Psoas muscle (tissue), 8 donors: ENCODE results near the gene RNF7. TPM values are rescaled to one million over a fixed set of nuclear protein-coding genes. Genes with fewer than 3 reads are reported as not detected.

ENCODE experiments used
- ATAC-seq, 4 donors: fragments of 200-7000 bp; cut with Tn5 transposase; one replicate each; pipeline ENCODE4 v1.9.1; 2020; ENCODE audit warnings: moderate library complexity in 3 of 4, mild to moderate bottlenecking in 2 of 4
- DNase-seq, 2 donors: peaks; one replicate each; pipeline ENCODE4 v3.0.0-alpha.2; 2020
- H3K27ac ChIP-seq: fragments of 200-600 bp; one replicate; pipeline ENCODE4 v1.8.0; 2022
- H3K27me3 ChIP-seq, 3 donors: fragments of 200-600 bp in 1 of 3; one replicate each; pipeline versions ENCODE4 v1.6.1 to v1.8.0; 2013 to 2022; ENCODE audit warnings: low read length in 2 of 3, mild to moderate bottlenecking in 2 of 3, moderate library complexity in 1 of 3; ENCODE audit not compliant: insufficient read depth in 3 of 3
- H3K36me3 ChIP-seq, 2 donors: fragments of 200-600 bp in 1 of 2; one replicate each; pipeline versions ENCODE4 v1.6.1 to v1.8.0; 2013 to 2022; ENCODE audit warnings: low read depth in 1 of 2, mild to moderate bottlenecking in 1 of 2, moderate library complexity in 1 of 2; ENCODE audit not compliant: insufficient read depth in 1 of 2
- H3K4me1 ChIP-seq: fragments of 200-600 bp; one replicate; pipeline ENCODE4 v1.8.0; 2022
- H3K4me3 ChIP-seq: fragments of 200-600 bp; one replicate; pipeline ENCODE4 v1.8.0; 2022; ENCODE audit warnings: mild to moderate bottlenecking
- H3K9me3 ChIP-seq: fragments of 200-600 bp; one replicate; pipeline ENCODE4 v1.8.0; 2022
- WGBS, 3 donors: extraction: QIAGEN DNeasy Blood & Tissue Kit; methylation state at CpG; one replicate each; pipeline versions ENCODE4 v1.1.6 to v1.1.7; 2013; 5-methylcytosine and 5-hydroxymethylcytosine counted together
- intact Hi-C, 2 donors: fragments of 100-400 bp; cut with DNase I; formaldehyde crosslinking; loops; one replicate each; pipeline versions ENCODE4 v1.11.0 to v1.14.2; 2022
- polyA plus RNA-seq, 3 donors: library from polyadenylated mRNA; stranded (reverse); fragments of 200-250 nt; gene quantifications; one replicate each; pipeline ENCODE4 v1.2.3, GENCODE V29; 2013
- total RNA-seq, 4 donors: library from RNA; stranded (reverse); fragmentation: NEBNext Ultra II Directional in 2 of 4; extraction: Animal tissue kit (Norgen Biotek cat#: 25700) in 2 of 4; gene quantifications; one replicate each; pipeline versions ENCODE4 v1.2.1 to v1.2.4, GENCODE V29; 2021 to 2023
- TF ChIP-seq, protein P1 (sequence below): fragments of 200-600 bp; IDR thresholded peaks from one replicate; pipeline ENCODE4 v1.8.0; 2022; ENCODE audit warnings: antibody characterized with exemption
- donor health status: healthy with polysubstance abuse.
- donor health status: DM: no; HTN: no; CAD: no; lungs with moderate emphysema.
- donor health status: Bipolar disorder and iron deficiency.
- donor health status: healthy.
- donor health status: DM: yes; HTN: yes; CAD: no.
- donor health status: DM: no; HTN: no; CAD: no.
- donor health status: DM: no; HTN: no; CAD: no.
- donor health status: DM: yes; HTN: yes; CAD: no.

The RNF7 gene
- total and polyA plus RNA-seq, 7 donors = 87.1 to 191 (median 113) TPM

DNA sequence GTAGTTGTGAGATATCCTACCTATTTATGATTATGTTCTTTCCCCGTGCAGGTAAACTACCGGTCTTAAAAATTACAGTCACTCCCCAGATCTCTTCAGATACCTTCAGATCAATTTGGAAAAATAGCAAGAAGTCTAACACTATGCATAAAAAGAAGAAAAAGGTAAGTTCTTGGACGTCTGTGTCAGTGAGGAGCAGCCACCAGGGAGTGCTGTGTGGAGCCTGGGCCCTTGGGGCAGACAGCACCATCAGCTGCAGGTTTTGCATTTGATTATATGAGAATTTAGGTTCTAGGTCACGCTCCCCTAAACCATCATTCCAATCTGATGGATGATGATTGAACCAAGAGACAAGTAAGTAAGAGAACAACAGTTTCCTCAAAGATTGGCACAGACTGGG, 8.9 kb upstream of the RNF7 start:
- ATAC-seq (no peak), DNase-seq (no peak)
- no peaks in the 10 kb centered on the region for H3K9me3 ChIP-seq
- TF ChIP-seq, protein P1, sequence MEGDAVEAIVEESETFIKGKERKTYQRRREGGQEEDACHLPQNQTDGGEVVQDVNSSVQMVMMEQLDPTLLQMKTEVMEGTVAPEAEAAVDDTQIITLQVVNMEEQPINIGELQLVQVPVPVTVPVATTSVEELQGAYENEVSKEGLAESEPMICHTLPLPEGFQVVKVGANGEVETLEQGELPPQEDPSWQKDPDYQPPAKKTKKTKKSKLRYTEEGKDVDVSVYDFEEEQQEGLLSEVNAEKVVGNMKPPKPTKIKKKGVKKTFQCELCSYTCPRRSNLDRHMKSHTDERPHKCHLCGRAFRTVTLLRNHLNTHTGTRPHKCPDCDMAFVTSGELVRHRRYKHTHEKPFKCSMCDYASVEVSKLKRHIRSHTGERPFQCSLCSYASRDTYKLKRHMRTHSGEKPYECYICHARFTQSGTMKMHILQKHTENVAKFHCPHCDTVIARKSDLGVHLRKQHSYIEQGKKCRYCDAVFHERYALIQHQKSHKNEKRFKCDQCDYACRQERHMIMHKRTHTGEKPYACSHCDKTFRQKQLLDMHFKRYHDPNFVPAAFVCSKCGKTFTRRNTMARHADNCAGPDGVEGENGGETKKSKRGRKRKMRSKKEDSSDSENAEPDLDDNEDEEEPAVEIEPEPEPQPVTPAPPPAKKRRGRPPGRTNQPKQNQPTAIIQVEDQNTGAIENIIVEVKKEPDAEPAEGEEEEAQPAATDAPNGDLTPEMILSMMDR = no peak
- peaks cover 0 to 2% (median 0%) of the 10 kb centered on the region in 3 donors for H3K27me3 ChIP-seq
- 80 to 86% (median 82%) methylated on average over 4 of the region's 4 CpGs for WGBS, 3 donors
- intact Hi-C loops = no loop called here
- H3K36me3 ChIP-seq = no peaks in the 10 kb centered on the region
- H3K4me3 ChIP-seq = no peak overlapping the region
- H3K27ac ChIP-seq = no peak overlapping the region
- H3K4me1 ChIP-seq = no peaks in the 10 kb centered on the region

DNA sequence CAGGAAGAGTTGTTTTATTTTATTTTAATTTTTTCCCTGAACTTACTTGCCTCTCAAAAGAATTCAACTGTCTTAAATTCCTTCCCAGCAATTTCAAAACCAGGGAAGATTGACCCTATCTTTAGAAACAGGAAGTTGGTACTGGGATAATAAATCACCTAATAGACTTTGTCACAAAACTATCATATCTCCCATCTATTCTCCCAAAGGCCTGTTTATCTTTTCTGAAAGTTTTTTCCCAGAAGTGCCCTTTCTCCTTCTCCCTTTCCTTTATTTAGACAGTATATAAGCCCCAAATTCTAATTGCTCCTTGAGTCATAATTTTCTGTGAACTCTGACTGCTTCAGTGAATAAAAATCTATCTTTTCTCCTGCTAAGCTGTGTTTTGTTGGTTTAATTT, 2.9 kb upstream of the RNF7 start:
- H3K36me3 ChIP-seq = no peaks in the 10 kb centered on the region
- no peak overlapping the region for H3K4me3 ChIP-seq
- no peak for DNase-seq
- peaks cover 10% of the 10 kb centered on the region for H3K4me1 ChIP-seq
- H3K27ac ChIP-seq = no peak overlapping the region
- H3K9me3 ChIP-seq = no peaks in the 10 kb centered on the region
- intact Hi-C loops = loop anchor here (10.0 kb wide), 2 partner anchors 280 to 710 kb away; partner anchors contain the start of gene XRN1 (in 1 of the 2)
- TF ChIP-seq, protein P1 = no peak
- H3K27me3 ChIP-seq = no peaks in the 10 kb centered on the region
- ATAC-seq = no peak

DNA sequence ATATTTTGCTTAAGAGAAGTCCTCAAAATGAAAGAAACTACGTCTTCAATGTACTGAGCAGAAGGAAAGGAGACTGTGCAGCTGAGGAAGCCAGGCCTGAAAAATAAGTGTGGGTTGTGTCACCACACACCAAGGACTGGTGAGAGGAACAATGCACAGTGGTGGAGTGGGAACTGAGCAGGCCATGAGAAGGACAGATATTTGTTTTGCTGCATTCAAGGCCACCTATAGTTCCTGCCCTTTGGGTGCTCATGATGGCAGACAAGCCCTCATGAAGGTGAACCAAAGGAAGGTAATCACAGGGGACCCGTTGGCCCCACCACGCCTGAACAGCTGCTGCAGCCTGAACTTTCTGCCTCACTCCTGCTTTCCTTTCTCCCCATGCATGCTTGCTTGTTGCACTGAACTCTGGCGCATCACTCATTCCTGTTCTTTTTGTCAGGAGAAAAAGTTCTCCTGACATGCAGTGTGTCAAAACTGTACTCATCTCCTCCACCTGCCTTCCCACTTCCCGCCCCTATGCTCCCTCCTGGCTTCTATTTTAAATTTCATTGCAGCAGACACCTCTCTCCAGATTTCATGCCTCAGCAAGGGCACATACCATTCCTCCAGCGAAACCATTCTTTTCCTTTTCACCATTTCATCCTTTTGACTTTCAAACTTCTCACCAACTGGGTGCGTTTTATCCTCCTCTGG, 2.2 kb upstream of the RNF7 start:
- intact Hi-C loops = loop anchor here (10.0 kb wide), 2 partner anchors 281 to 709 kb away; partner anchors contain the start of gene XRN1 (in 1 of the 2)
- no peaks in the 10 kb centered on the region for H3K27me3 ChIP-seq
- TF ChIP-seq, protein P1 = no peak
- H3K27ac ChIP-seq = no peak overlapping the region
- WGBS, 3 donors = 82 to 86% (median 86%) methylated on average over 7 of the region's 7 CpGs
- ATAC-seq (no peak), DNase-seq (no peak)
- H3K9me3 ChIP-seq = no peaks in the 10 kb centered on the region
- no peaks in the 10 kb centered on the region for H3K36me3 ChIP-seq
- no peak overlapping the region for H3K4me3 ChIP-seq
- peaks cover 17% of the 10 kb centered on the region for H3K4me1 ChIP-seq

DNA sequence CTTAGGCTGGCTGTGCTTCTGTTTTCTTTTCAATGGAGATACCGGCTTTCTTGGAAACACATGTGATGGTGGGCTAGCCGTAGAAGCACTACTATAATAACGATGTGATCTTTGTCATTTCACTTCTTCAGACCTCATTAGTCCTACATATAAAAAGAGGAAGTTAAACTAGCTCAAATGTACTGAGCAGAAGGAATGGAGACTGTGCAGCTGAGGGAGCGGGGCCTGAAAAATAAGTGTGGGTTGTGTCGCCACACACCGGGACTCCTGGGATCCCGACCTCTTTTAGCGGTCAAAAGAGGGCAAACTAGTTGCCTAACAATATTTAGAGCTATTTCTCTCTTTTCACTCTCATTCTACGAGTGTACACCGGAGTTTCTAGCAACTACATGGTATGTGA, 1.0 kb upstream of the RNF7 start:
- Histone ChIP-seq H3K36me3 (no peaks in the 10 kb centered on the region), H3K4me1 (peaks cover 28% of the 10 kb centered on the region), H3K4me3 (no peak overlapping the region), H3K27me3 (no peaks in the 10 kb centered on the region), H3K27ac (no peak overlapping the region), H3K9me3 (no peaks in the 10 kb centered on the region)
- TF ChIP-seq, protein P1 = no peak
- intact Hi-C loops = loop anchor here (10.0 kb wide), 2 partner anchors 282 to 708 kb away; partner anchors contain the start of gene XRN1 (in 1 of the 2)
- 85 to 91% (median 89%) methylated on average over 10 of the region's 10 CpGs for WGBS, 3 donors
- no peak for DNase-seq
- ATAC-seq = no peak
